DOHH2 (cell line): ENCODE results near the gene CHRND.

ENCODE experiments used
- H3F3A ChIP-seq: fragments of 200-600 bp; sonication (generic), shearing (Covaris generic); 2 replicates; pipeline ENCODE4 v1.6.0; 2016; ENCODE audit warnings: antibody characterized with exemption, mild to moderate bottlenecking; ENCODE audit not compliant: control insufficient read depth, insufficient read depth
- H3K27ac ChIP-seq: fragments of 200-600 bp; sonication (generic); 2 replicates; pipeline ENCODE4 v1.5.1; 2014; ENCODE audit warnings: low read depth, mild to moderate bottlenecking, low read length, moderate library complexity
- H3K27me3 ChIP-seq: fragments of 200-600 bp; sonication (generic); 2 replicates; pipeline ENCODE4 v1.6.1; 2014; ENCODE audit warnings: mild to moderate bottlenecking, low read length, mixed read lengths; ENCODE audit not compliant: control insufficient read depth
- H3K36me3 ChIP-seq: fragments of 200-600 bp; sonication (generic); 2 replicates; pipeline ENCODE4 v1.6.1; 2014; ENCODE audit warnings: mild to moderate bottlenecking, low read length, moderate library complexity, mixed read lengths; ENCODE audit not compliant: control insufficient read depth
- H3K4me1 ChIP-seq: fragments of 200-600 bp; sonication (generic); 2 replicates; pipeline ENCODE4 v1.6.1; 2014; ENCODE audit warnings: mild to moderate bottlenecking, low read length, mixed read lengths; ENCODE audit not compliant: control insufficient read depth
- H3K4me2 ChIP-seq: fragments of 200-600 bp; sonication (generic); 2 replicates; pipeline ENCODE4 v1.6.0; 2014; ENCODE audit warnings: mild to moderate bottlenecking, low read length, moderate library complexity
- H3K4me3 ChIP-seq: fragments of 200-600 bp; sonication (generic); 2 replicates; pipeline ENCODE4 v1.5.1; 2014; ENCODE audit warnings: mild to moderate bottlenecking, low read length, mixed read lengths
- H3K79me2 ChIP-seq: fragments of 200-600 bp; sonication (generic); 2 replicates; pipeline ENCODE4 v1.6.1; 2014; ENCODE audit warnings: mild to moderate bottlenecking, low read length, mixed read lengths; ENCODE audit not compliant: control insufficient read depth
- H3K9me2 ChIP-seq: fragments of 200-600 bp; sonication (generic); replicated peaks from 2 replicates; pipeline ENCODE4 v1.6.1; 2014; ENCODE audit warnings: mild to moderate bottlenecking, low read length, mixed read lengths; ENCODE audit not compliant: control insufficient read depth
- H3K9me3 ChIP-seq: fragments of 200-600 bp; sonication (generic); 2 replicates; pipeline ENCODE4 v1.6.1; 2014; ENCODE audit warnings: antibody characterized with exemption, low read length, mixed read lengths; ENCODE audit not compliant: control insufficient read depth, insufficient read depth
- H4K20me1 ChIP-seq: fragments of 200-600 bp; sonication (generic); 2 replicates; pipeline ENCODE4 v1.6.0; 2014; ENCODE audit warnings: low read depth, mild to moderate bottlenecking, antibody characterized with exemption, low read length, moderate library complexity; ENCODE audit not compliant: control insufficient read depth, insufficient read depth
- EZH2phosphoT487 ChIP-seq: fragments of 200-600 bp; sonication (generic); IDR thresholded peaks from 2 replicates; pipeline ENCODE4 v1.6.1; 2017; ENCODE audit warnings: borderline replicate concordance, mild to moderate bottlenecking, antibody characterized with exemption, low read length, moderate library complexity, mixed read lengths
- TF ChIP-seq, protein P1 (sequence below): fragments of 200-600 bp; sonication (generic); IDR thresholded peaks from one replicate; pipeline ENCODE4 v1.5.1; 2014; ENCODE audit warnings: antibody characterized with exemption, mild to moderate bottlenecking, low read depth, low read length; ENCODE audit not compliant: poor library complexity, severe bottlenecking

Gene CHRND

DNA sequence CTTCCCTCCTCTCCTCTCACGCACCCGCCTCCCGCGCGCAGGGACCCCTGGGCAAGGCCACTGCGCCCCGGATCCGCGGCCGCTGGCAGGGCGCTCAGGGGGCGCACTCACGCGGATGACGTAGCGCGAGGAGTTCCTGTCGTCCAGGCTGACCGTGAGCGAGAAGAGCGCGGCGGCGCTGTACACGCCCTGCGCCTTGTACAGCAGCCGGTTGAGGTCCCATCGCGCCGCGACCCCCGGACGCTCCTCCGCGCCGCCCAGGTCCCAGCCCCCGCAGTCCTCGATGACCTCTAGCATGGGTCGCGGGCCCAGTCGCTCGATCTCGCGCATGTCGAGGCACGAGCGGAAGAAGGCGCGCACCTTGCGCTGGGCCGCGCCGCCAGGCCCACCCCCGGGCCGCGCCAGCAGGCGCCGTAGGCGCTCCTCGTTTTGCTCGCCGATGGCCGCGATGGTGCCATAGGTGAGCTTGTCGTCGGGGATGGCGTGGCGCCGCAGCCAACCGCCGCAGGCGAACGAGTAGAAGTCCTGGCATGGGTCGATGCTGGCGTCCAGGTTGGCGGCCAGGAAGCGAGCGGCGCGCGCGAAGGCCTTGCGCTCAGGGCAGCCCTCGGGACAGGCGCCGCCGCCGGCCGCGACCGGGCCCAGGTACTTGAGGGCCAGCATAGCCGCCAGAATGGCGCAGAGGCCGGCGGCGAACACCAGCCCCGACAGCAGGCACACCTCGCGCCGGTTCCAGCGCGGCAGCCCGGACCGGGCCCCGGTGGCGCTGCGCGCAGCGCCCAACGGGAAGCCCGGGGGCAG lies 40.0 kb upstream of the CHRND start:
- H3K9me3 ChIP-seq, result no peaks in the 10 kb centered on the region
- H3K27ac ChIP-seq, result no peak overlapping the region
- H3K4me2 ChIP-seq, result no peak overlapping the region
- no peaks in the 10 kb centered on the region for H3K36me3 ChIP-seq
- no peaks in the 10 kb centered on the region for H3K27me3 ChIP-seq
- no peaks in the 10 kb centered on the region for H4K20me1 ChIP-seq
- H3K79me2 ChIP-seq, result no peaks in the 10 kb centered on the region
- no peak for TF ChIP-seq EZH2phosphoT487
- TF ChIP-seq, protein P1, sequence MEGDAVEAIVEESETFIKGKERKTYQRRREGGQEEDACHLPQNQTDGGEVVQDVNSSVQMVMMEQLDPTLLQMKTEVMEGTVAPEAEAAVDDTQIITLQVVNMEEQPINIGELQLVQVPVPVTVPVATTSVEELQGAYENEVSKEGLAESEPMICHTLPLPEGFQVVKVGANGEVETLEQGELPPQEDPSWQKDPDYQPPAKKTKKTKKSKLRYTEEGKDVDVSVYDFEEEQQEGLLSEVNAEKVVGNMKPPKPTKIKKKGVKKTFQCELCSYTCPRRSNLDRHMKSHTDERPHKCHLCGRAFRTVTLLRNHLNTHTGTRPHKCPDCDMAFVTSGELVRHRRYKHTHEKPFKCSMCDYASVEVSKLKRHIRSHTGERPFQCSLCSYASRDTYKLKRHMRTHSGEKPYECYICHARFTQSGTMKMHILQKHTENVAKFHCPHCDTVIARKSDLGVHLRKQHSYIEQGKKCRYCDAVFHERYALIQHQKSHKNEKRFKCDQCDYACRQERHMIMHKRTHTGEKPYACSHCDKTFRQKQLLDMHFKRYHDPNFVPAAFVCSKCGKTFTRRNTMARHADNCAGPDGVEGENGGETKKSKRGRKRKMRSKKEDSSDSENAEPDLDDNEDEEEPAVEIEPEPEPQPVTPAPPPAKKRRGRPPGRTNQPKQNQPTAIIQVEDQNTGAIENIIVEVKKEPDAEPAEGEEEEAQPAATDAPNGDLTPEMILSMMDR, result no peak
- no peak overlapping the region for H3K4me3 ChIP-seq
- H3K4me1 ChIP-seq, result no peaks in the 10 kb centered on the region
- no peaks in the 10 kb centered on the region for H3K9me2 ChIP-seq
- H3F3A ChIP-seq, result no peaks in the 10 kb centered on the region

DNA sequence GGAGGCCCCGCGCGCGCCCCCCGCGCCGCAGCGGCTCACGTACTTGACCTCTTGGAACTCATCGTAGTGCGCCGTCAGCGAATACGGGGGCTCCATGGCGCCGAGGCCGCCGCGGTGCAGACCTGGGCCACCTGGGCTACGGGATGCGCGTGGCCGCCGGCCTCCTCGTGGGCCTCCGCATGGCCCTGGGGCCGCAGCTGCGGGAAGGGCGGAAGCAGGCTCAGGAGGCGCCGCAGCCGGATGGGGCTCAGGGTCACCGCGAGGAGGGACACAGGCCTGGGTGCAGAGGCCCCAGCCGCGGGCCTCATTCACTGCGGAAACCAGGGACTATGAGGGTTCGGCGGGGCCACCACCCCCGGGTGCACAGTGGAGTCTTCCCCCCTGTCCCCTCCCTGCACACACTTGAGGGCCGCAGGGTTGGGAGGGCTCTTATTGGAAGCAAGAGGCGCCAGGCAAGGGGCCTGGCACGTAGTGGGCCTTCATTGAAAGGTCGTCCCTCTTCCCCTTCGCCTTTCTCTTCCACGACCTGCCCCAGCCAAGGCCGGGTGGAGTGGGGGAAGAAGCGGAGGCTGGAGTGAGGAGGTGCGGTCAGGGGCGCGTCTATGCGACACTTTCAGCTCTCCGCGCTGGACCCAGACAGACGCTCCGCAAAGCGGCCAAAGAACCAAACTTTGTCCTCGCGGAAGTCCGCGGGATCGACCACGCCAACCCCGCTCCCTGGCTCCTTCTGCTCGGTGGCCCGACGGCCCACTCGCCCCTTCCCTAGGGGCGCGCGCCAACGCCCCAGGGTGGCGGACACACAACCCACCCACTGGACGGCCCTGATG lies 39.2 kb upstream of the CHRND start:
- H3K79me2 ChIP-seq, result no peaks in the 10 kb centered on the region
- no peaks in the 10 kb centered on the region for H3K27me3 ChIP-seq
- H3K9me2 ChIP-seq, result no peaks in the 10 kb centered on the region
- H4K20me1 ChIP-seq, result no peaks in the 10 kb centered on the region
- no peaks in the 10 kb centered on the region for H3F3A ChIP-seq
- TF ChIP-seq, protein P1, result no peak
- TF ChIP-seq EZH2phosphoT487, result no peak
- H3K27ac ChIP-seq, result no peak overlapping the region
- no peaks in the 10 kb centered on the region for H3K4me1 ChIP-seq
- H3K9me3 ChIP-seq, result no peaks in the 10 kb centered on the region
- H3K36me3 ChIP-seq, result no peaks in the 10 kb centered on the region
- H3K4me3 ChIP-seq, result no peak overlapping the region
- 0 out of 2 replicates have a peak overlapping the region, but pooled peaks have one; percentile 8 for H3K4me2 ChIP-seq

DNA sequence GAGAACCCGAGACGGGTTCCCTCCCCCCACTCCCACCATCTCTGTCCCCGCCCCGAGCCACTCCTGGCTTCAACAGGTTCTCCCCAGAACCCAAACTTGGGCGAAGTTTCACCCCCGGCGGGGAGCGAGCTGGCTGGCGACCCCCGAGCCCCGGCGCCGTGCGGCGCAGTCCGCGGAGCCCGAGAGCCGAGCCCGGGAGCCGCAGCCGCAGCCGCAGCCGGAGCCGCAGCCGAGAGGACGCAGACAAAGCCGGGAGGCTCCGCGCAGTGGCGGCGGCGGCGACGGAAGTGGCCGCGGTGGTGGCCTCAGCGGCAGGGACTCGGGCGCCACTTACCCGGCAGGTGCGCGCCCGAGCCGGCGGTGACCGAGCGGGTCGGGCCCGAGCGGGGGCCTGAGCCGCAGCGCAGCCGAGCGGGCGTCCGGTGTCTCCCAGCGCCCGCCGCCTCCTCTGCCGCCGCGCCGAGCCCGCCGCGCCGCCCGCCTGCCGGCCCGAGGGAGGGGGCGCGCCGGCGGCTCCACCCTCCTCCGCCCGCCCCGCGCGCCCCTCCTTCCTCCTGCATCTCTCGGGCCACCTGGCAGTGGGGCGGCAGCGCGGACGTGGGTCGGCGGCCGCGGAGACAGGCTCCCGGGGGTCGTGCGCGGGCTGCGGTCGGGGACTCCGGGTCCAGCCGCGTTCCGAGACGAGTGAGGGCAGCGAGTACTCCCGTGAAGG lies 38.4 kb upstream of the CHRND start, which contains the start of gene ECEL1:
TSS of gene ECEL1 (minus strand) at position 450 of the 712 bp plus-strand sequence. CDS start 1,181 bp downstream, outside the sequence.
- Histone ChIP-seq H3K27ac (no peak within 1 kb of the TSS), H3K4me2 (0 out of 2 replicates have a peak within 1 kb of the TSS, but pooled peaks have one; percentile 8), H3K36me3 (no peaks in the 10 kb centered on the region), H3K79me2 (no peaks in the 10 kb centered on the region), H3K4me3 (no peak within 1 kb of the TSS), H3K4me1 (no peaks in the 10 kb centered on the region), H4K20me1 (no peaks in the 10 kb centered on the region), H3K9me3 (no peaks in the 10 kb centered on the region), H3K9me2 (no peaks in the 10 kb centered on the region), H3K27me3 (no peaks in the 10 kb centered on the region), H3F3A (no peaks in the 10 kb centered on the region)
- TF ChIP-seq, protein P1, result no peak
- no peak for TF ChIP-seq EZH2phosphoT487
